ENCODE results near the gene DOP1B.

The DOP1B gene

GRCh38 chr21:36124395-36124794, 32.2 kb upstream of the DOP1B start:
- Histone ChIP-seq H3K27me3 (ENCODE audit: insufficient read depth, low read length) (no peaks in the 10 kb centered on the region), H3K36me3 (ENCODE audit: control insufficient read depth in 1 of 2, insufficient read depth in 2 of 2, low read length in 2 of 2) (no peaks in the 10 kb centered on the region), H3K9ac (ENCODE audit: low read length) (no peak overlapping the region), H3K18ac (ENCODE audit: low read length) (no peak overlapping the region), H2BK12ac (ENCODE audit: low read length) (no peak overlapping the region), H3K4me2 (ENCODE audit: low read length) (no peak overlapping the region), H3K23ac (ENCODE audit: low read length) (no peak overlapping the region), H3K27ac (ENCODE audit: low read depth, low read length) (no peak overlapping the region), H3K14ac (ENCODE audit: low read length) (no peak overlapping the region), H4K91ac (ENCODE audit: low read depth, low read length) (no peak overlapping the region), H3K79me2 (ENCODE audit: control insufficient read depth, insufficient read depth, low read length, poor library complexity) (no peaks in the 10 kb centered on the region), H3K4me3 (ENCODE audit: low read depth, low read length) (no peak overlapping the region), H2BK120ac (ENCODE audit: insufficient read depth, low read length, poor library complexity) (no peak overlapping the region), H2AK5ac (ENCODE audit: low read length) (no peak overlapping the region), H3K4me1 (ENCODE audit: control insufficient read depth in 1 of 2, insufficient read depth in 2 of 2, low read length in 2 of 2) (no peaks in the 10 kb centered on the region), H3K9me3 (ENCODE audit: insufficient read depth, low read depth, low read length) (peaks cover 2% of the 10 kb centered on the region), H3K79me1 (ENCODE audit: low read length) (no peaks in the 10 kb centered on the region), H4K12ac (ENCODE audit: low read depth, low read length) (no peak overlapping the region), H3K4ac (ENCODE audit: low read depth, low read length) (no peak overlapping the region), H2BK5ac (ENCODE audit: low read depth, low read length, poor library complexity) (no peak overlapping the region), H4K8ac (ENCODE audit: low read depth, low read length) (no peak overlapping the region), H2AFZ (ENCODE audit: insufficient read depth, low read length, poor library complexity) (no peak overlapping the region)
- no CpG with 5 or more reads among the region's 2 CpGs for WGBS (ENCODE audit: extremely low coverage, insufficient coverage, insufficient read length)
- DNase-seq: no peak

- Histone ChIP-seq H3K4ac (ENCODE audit: low read depth, low read length) (no peak overlapping the region), H3K14ac (ENCODE audit: low read length) (no peak overlapping the region), H2AFZ (ENCODE audit: insufficient read depth, low read length, poor library complexity) (no peak overlapping the region), H2BK12ac (ENCODE audit: low read length) (no peak overlapping the region), H4K91ac (ENCODE audit: low read depth, low read length) (no peak overlapping the region), H3K23ac (ENCODE audit: low read length) (no peak overlapping the region), H3K36me3 (ENCODE audit: control insufficient read depth in 1 of 2, insufficient read depth in 2 of 2, low read length in 2 of 2) (no peaks in the 10 kb centered on the region), H2BK5ac (ENCODE audit: low read depth, low read length, poor library complexity) (no peak overlapping the region), H3K79me1 (ENCODE audit: low read length) (no peaks in the 10 kb centered on the region), H3K4me2 (ENCODE audit: low read length) (no peak overlapping the region), H3K27me3 (ENCODE audit: insufficient read depth, low read length) (no peaks in the 10 kb centered on the region), H3K9me3 (ENCODE audit: insufficient read depth, low read depth, low read length) (peaks cover 2% of the 10 kb centered on the region), H2AK5ac (ENCODE audit: low read length) (no peak overlapping the region), H4K8ac (ENCODE audit: low read depth, low read length) (no peak overlapping the region), H3K4me1 (ENCODE audit: control insufficient read depth in 1 of 2, insufficient read depth in 2 of 2, low read length in 2 of 2) (no peaks in the 10 kb centered on the region), H3K9ac (ENCODE audit: low read length) (no peak overlapping the region), H4K12ac (ENCODE audit: low read depth, low read length) (no peak overlapping the region), H3K4me3 (ENCODE audit: low read depth, low read length) (no peak overlapping the region), H3K79me2 (ENCODE audit: control insufficient read depth, insufficient read depth, low read length, poor library complexity) (no peaks in the 10 kb centered on the region), H2BK120ac (ENCODE audit: insufficient read depth, low read length, poor library complexity) (no peak overlapping the region), H3K18ac (ENCODE audit: low read length) (no peak overlapping the region), H3K27ac (ENCODE audit: low read depth, low read length) (no peak overlapping the region)
- WGBS (ENCODE audit: extremely low coverage, insufficient coverage, insufficient read length): no CpG with 5 or more reads among the region's 9 CpGs
- peak in 1 of 2 donors; percentile 76 for DNase-seq
Measured at GRCh38 chr21:36125512-36126207, 31.0 kb upstream of the DOP1B start.

GRCh38 chr21:36126208-36126565, 30.4 kb upstream of the DOP1B start:
- H3K79me1 ChIP-seq (ENCODE audit: low read length): no peaks in the 10 kb centered on the region
- no peaks in the 10 kb centered on the region for H3K36me3 ChIP-seq (ENCODE audit: control insufficient read depth in 1 of 2, insufficient read depth in 2 of 2, low read length in 2 of 2)
- H2BK5ac ChIP-seq (ENCODE audit: low read depth, low read length, poor library complexity): no peak overlapping the region
- DNase-seq: no peak
- H3K4ac ChIP-seq (ENCODE audit: low read depth, low read length): no peak overlapping the region
- no peak overlapping the region for H3K4me3 ChIP-seq (ENCODE audit: low read depth, low read length)
- H3K27me3 ChIP-seq (ENCODE audit: insufficient read depth, low read length): no peaks in the 10 kb centered on the region
- no peak overlapping the region for H2AK5ac ChIP-seq (ENCODE audit: low read length)
- H3K4me1 ChIP-seq (ENCODE audit: control insufficient read depth in 1 of 2, insufficient read depth in 2 of 2, low read length in 2 of 2): no peaks in the 10 kb centered on the region
- H4K12ac ChIP-seq (ENCODE audit: low read depth, low read length): no peak overlapping the region
- no peak overlapping the region for H2BK12ac ChIP-seq (ENCODE audit: low read length)
- no peak overlapping the region for H4K91ac ChIP-seq (ENCODE audit: low read depth, low read length)
- H3K18ac ChIP-seq (ENCODE audit: low read length): no peak overlapping the region
- no peak overlapping the region for H2AFZ ChIP-seq (ENCODE audit: insufficient read depth, low read length, poor library complexity)
- H3K27ac ChIP-seq (ENCODE audit: low read depth, low read length): no peak overlapping the region
- no peak overlapping the region for H2BK120ac ChIP-seq (ENCODE audit: insufficient read depth, low read length, poor library complexity)
- no peak overlapping the region for H3K9ac ChIP-seq (ENCODE audit: low read length)
- no peak overlapping the region for H4K8ac ChIP-seq (ENCODE audit: low read depth, low read length)
- peaks cover 2% of the 10 kb centered on the region for H3K9me3 ChIP-seq (ENCODE audit: insufficient read depth, low read depth, low read length)
- no peaks in the 10 kb centered on the region for H3K79me2 ChIP-seq (ENCODE audit: control insufficient read depth, insufficient read depth, low read length, poor library complexity)
- no peak overlapping the region for H3K14ac ChIP-seq (ENCODE audit: low read length)
- H3K4me2 ChIP-seq (ENCODE audit: low read length): no peak overlapping the region
- no peak overlapping the region for H3K23ac ChIP-seq (ENCODE audit: low read length)

GRCh38 chr21:36126621-36127110, 30.0 kb upstream of the DOP1B start:
- Histone ChIP-seq H3K4me2 (ENCODE audit: low read length) (no peak overlapping the region), H3K18ac (ENCODE audit: low read length) (no peak overlapping the region), H4K91ac (ENCODE audit: low read depth, low read length) (no peak overlapping the region), H3K79me2 (ENCODE audit: control insufficient read depth, insufficient read depth, low read length, poor library complexity) (no peaks in the 10 kb centered on the region), H2BK5ac (ENCODE audit: low read depth, low read length, poor library complexity) (no peak overlapping the region), H2AFZ (ENCODE audit: insufficient read depth, low read length, poor library complexity) (no peak overlapping the region), H3K23ac (ENCODE audit: low read length) (no peak overlapping the region), H2BK120ac (ENCODE audit: insufficient read depth, low read length, poor library complexity) (no peak overlapping the region), H2AK5ac (ENCODE audit: low read length) (no peak overlapping the region), H3K4me1 (ENCODE audit: control insufficient read depth in 1 of 2, insufficient read depth in 2 of 2, low read length in 2 of 2) (no peaks in the 10 kb centered on the region), H3K14ac (ENCODE audit: low read length) (no peak overlapping the region), H3K4me3 (ENCODE audit: low read depth, low read length) (no peak overlapping the region), H3K4ac (ENCODE audit: low read depth, low read length) (no peak overlapping the region), H4K12ac (ENCODE audit: low read depth, low read length) (no peak overlapping the region), H3K27ac (ENCODE audit: low read depth, low read length) (no peak overlapping the region), H2BK12ac (ENCODE audit: low read length) (no peak overlapping the region), H3K79me1 (ENCODE audit: low read length) (no peaks in the 10 kb centered on the region), H4K8ac (ENCODE audit: low read depth, low read length) (no peak overlapping the region), H3K27me3 (ENCODE audit: insufficient read depth, low read length) (no peaks in the 10 kb centered on the region), H3K36me3 (ENCODE audit: control insufficient read depth in 1 of 2, insufficient read depth in 2 of 2, low read length in 2 of 2) (no peaks in the 10 kb centered on the region), H3K9ac (ENCODE audit: low read length) (no peak overlapping the region), H3K9me3 (ENCODE audit: insufficient read depth, low read depth, low read length) (peaks cover 2% of the 10 kb centered on the region)
- no peak for DNase-seq
- no CpG with 5 or more reads among the region's 5 CpGs for WGBS (ENCODE audit: extremely low coverage, insufficient coverage, insufficient read length)
